WERI-Rb-1 (cell line): ENCODE results near the gene MICAL3.

Experiments used
- DNase-seq: peaks from one replicate; pipeline ENCODE4 v3.0.0-alpha.2; 2020
- H3K27ac ChIP-seq: fragments of 250-450 bp; sonication (Bioruptor Pico); 2 replicates; pipeline ENCODE4 v1.5.1; 2020; ENCODE audit warnings: mild to moderate bottlenecking, moderate library complexity
- H3K27me3 ChIP-seq: fragments of 250-450 bp; sonication (Bioruptor Pico); 2 replicates; pipeline ENCODE4 v1.5.1; 2021; ENCODE audit warnings: mild to moderate bottlenecking, low read depth, moderate library complexity; ENCODE audit not compliant: insufficient read depth, severe bottlenecking
- H3K36me3 ChIP-seq: fragments of 250-450 bp; sonication (Bioruptor Pico); 2 replicates; pipeline ENCODE4 v1.5.1; 2020; ENCODE audit warnings: mild to moderate bottlenecking, moderate library complexity
- H3K4me3 ChIP-seq: 2 replicates; pipeline ENCODE4 v1.5.1; 2011; ENCODE audit warnings: low read depth, mild to moderate bottlenecking, control low read depth, low read length
- H3K9me3 ChIP-seq: fragments of 250-450 bp; sonication (Bioruptor Pico); 2 replicates; pipeline ENCODE4 v1.5.1; 2021; ENCODE audit warnings: mild to moderate bottlenecking, moderate library complexity; ENCODE audit not compliant: severe bottlenecking
- TF ChIP-seq, protein P1 (sequence below): IDR thresholded peaks from 2 replicates; pipeline ENCODE4 v1.5.1; 2011; ENCODE audit warnings: low read depth, mild to moderate bottlenecking, control low read depth, inconsistent platforms, low read length

The MICAL3 gene

DNA sequence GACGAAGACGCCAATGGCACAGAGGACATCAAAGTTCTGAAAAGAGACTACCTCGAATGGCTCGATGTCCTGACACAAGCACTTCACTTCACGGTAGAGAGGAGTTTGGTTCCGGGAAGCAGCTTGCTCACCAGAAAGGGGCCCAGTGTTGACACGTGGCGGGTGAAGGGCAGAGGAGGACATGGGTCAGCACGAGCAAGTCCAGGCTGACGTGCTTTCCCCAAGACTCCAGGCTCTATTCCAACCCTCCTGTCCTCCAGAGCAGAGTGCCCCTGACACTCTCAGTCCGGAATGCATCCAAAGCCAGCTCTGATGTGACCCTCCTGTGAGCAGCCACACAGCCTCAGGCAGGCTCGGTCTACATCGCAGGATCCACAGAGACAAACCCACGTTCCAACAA lies 172.6 kb downstream of the MICAL3 start:
- Histone ChIP-seq H3K36me3 (no peaks in the 10 kb centered on the region), H3K9me3 (no peaks in the 10 kb centered on the region), H3K27ac (no peak overlapping the region), H3K27me3 (no peaks in the 10 kb centered on the region), H3K4me3 (no peak overlapping the region)
- TF ChIP-seq, protein P1, sequence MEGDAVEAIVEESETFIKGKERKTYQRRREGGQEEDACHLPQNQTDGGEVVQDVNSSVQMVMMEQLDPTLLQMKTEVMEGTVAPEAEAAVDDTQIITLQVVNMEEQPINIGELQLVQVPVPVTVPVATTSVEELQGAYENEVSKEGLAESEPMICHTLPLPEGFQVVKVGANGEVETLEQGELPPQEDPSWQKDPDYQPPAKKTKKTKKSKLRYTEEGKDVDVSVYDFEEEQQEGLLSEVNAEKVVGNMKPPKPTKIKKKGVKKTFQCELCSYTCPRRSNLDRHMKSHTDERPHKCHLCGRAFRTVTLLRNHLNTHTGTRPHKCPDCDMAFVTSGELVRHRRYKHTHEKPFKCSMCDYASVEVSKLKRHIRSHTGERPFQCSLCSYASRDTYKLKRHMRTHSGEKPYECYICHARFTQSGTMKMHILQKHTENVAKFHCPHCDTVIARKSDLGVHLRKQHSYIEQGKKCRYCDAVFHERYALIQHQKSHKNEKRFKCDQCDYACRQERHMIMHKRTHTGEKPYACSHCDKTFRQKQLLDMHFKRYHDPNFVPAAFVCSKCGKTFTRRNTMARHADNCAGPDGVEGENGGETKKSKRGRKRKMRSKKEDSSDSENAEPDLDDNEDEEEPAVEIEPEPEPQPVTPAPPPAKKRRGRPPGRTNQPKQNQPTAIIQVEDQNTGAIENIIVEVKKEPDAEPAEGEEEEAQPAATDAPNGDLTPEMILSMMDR: no peak
- no peak for DNase-seq

DNA sequence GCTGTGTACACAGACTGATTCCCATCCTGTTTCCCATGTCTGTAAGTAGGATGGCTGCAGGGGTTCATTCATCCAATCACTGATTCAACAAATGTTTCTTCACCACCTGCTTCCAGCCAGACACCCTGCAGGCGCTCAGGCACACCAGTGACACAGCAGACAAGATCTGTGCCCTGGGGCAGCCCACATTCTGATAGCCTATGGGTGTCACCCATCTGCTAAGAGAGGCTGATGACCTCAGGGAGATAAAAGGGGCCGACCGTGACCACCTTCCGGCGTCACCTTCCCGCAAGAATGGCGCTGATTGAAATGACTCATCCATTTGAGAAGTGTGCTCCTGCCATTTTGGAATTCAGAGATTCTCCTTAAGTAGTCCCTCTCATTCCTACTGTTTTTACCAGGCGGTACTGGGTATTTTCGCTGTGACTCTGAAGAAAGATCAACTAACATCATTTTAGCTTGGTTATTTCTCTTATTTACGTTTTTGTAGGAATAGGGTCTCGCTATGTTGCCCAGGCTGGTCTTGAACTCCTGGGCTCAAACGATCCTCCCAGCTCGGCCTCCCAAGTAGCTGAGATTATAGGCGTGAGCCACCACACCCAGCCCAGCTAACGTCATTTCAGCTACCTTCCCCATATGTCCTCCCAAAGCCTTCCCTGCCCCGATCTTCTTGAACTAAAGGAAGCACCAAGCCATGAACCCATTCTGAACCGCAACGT lies 176.8 kb downstream of the MICAL3 start:
- Histone ChIP-seq H3K27ac (no peak overlapping the region), H3K27me3 (no peaks in the 10 kb centered on the region), H3K4me3 (no peak overlapping the region), H3K36me3 (no peaks in the 10 kb centered on the region), H3K9me3 (no peaks in the 10 kb centered on the region)
- TF ChIP-seq, protein P1: no peak
- DNase-seq: no peak

DNA sequence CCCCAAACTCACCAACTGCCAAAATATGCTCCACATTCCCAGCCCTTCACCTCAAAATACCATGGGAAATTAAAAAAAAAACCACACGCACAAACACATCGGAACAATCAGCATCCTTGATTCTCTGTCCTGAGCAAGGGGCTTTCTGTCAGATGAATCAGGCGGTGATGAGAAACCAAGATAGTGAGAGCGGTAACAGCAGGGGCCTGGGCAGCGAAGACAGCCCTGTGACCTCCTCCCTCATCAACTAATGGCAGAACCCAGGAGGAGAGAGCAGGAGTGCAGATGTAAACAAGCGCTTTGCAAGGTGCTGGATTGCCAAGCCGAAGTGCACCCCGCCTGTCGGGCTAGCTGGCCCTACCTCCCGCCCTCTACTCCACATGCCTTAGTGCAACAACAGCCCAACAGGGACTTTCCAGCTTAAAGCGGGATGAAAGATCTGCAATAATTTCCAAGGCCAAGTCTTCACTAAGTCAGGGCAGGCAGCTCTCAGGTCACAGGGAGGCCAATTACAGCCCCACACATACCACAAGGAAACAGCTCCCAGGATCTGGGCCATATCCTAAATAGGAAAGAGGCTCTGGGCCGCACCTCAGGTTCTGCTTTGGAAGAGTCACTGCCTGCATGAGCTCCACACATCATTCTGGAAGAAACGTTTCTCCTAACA lies 177.9 kb downstream of the MICAL3 start:
- no peaks in the 10 kb centered on the region for H3K9me3 ChIP-seq

DNA sequence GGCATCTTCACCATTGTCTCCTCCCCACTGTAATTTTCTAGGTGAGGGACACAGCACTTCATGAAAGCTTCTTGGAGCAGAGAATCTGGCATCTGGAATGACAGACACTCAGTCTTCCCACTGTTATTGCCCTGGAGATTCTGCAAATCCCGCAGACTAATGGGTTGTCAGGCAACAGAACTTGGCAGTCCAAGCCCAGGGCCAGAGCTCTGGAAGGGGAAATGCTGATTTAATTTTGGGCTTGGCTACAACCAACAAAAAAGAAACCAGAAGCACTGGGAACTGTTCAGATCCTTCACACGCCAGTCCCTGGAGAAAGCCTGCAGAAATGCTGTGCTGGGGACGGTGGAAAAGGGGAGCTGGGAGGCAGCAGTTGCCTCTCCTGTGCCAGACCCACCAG lies 178.6 kb downstream of the MICAL3 start:
- Histone ChIP-seq H3K27me3 (no peaks in the 10 kb centered on the region), H3K27ac (no peak overlapping the region), H3K36me3 (no peaks in the 10 kb centered on the region), H3K9me3 (no peaks in the 10 kb centered on the region), H3K4me3 (no peak overlapping the region)
- no peak for DNase-seq
- TF ChIP-seq, protein P1: no peak

More for the DNA sequence above, 177.9 kb downstream of the MICAL3 start:
- TF ChIP-seq, protein P1: no peak
- Histone ChIP-seq H3K4me3 (no peak overlapping the region), H3K27ac (no peak overlapping the region), H3K27me3 (no peaks in the 10 kb centered on the region), H3K36me3 (no peaks in the 10 kb centered on the region)
- no peak for DNase-seq

DNA sequence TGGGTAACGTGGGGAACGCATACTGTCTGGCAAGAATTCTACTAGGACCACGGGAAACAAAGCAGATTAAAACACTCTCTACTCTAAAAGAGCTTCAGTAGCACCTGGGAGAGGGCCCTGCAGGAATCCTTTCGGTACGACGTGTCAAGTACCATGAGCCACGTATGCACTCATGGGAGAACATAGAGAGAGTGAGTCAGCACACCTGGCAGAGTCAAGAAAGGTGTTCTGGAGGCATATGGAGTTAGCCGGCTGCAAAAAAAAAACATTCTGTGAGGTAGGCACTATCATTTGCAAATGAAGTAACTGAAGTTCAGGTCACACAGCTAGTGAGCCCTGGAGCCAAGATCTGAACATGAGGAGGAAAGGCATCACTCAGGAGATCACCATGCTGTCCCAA lies 179.0 kb downstream of the MICAL3 start:
- H3K9me3 ChIP-seq: no peaks in the 10 kb centered on the region
- H3K36me3 ChIP-seq: peaks cover 2% of the 10 kb centered on the region; the same call in 1 of the 2 replicates
- H3K27ac ChIP-seq: no peak overlapping the region
- TF ChIP-seq, protein P1: no peak
- H3K4me3 ChIP-seq: no peak overlapping the region
- no peak for DNase-seq
- H3K27me3 ChIP-seq: no peaks in the 10 kb centered on the region
